CD4-positive, CD25-positive, alpha-beta regulatory T cell (primary cell): ENCODE results near the gene IGSF9B. TPM values are rescaled to one million over a fixed set of nuclear protein-coding genes. Genes with fewer than 3 reads are reported as not detected.
A peak's percentile ranks its signal among the peaks of the same experiment; 100 is the strongest.

Experiments
- ATAC-seq, 2 donors: fragments of 150-1000 bp; cut with Tn5 transposase; one replicate each; pipeline ENCODE4 v1.10.0; 2021; ENCODE audit warnings: low read depth in 2 of 2, moderate number of reproducible peaks in 2 of 2, moderate library complexity in 1 of 2
- DNase-seq, 3 donors: peaks; one replicate each; pipeline versions ENCODE4 v3.0.0 to v3.0.0-alpha.2; 2012 to 2022; ENCODE audit warnings: mixed read lengths in 1 of 3
- H3K27ac ChIP-seq: one replicate; pipeline ENCODE4 v1.7.0; 2013; ENCODE audit warnings: mild to moderate bottlenecking, low read length; ENCODE audit not compliant: insufficient read depth, poor library complexity, severe bottlenecking
- H3K27me3 ChIP-seq: one replicate; pipeline ENCODE4 v1.7.0; 2013; ENCODE audit warnings: low read length; ENCODE audit not compliant: control insufficient read depth, insufficient read depth
- H3K36me3 ChIP-seq: one replicate; pipeline ENCODE4 v1.7.0; 2013; ENCODE audit warnings: mild to moderate bottlenecking, low read length, moderate library complexity; ENCODE audit not compliant: control insufficient read depth, insufficient read depth
- H3K4me1 ChIP-seq: 2 replicates; pipeline ENCODE4 v1.7.0; 2013; ENCODE audit warnings: mild to moderate bottlenecking, low read length; ENCODE audit not compliant: insufficient read depth, control insufficient read depth, poor library complexity, severe bottlenecking
- H3K4me3 ChIP-seq: one replicate; pipeline ENCODE4 v1.7.0; 2013; ENCODE audit warnings: low read depth, mild to moderate bottlenecking, low read length, moderate library complexity
- H3K9me3 ChIP-seq, 2 experiments: 1 replicate in 1 of 2; 2 replicates in 1 of 2; pipeline ENCODE4 v1.7.0; 2013; ENCODE audit warnings: low read length in 2 of 2, mild to moderate bottlenecking in 1 of 2, moderate library complexity in 1 of 2; ENCODE audit not compliant: control insufficient read depth in 2 of 2
- H3K27ac Mint-ChIP-seq, 3 donors: one replicate each; pipeline ENCODE4 v1.8.0; 2020 to 2022; ENCODE audit warnings: mild to moderate bottlenecking in 3 of 3, mixed read lengths in 3 of 3, moderate library complexity in 2 of 3
- H3K27me3 Mint-ChIP-seq: one replicate; pipeline ENCODE4 v1.8.0; 2022; ENCODE audit warnings: mild to moderate bottlenecking, mixed read lengths
- H3K36me3 Mint-ChIP-seq: one replicate; pipeline ENCODE4 v1.8.0; 2020; ENCODE audit warnings: mixed read lengths
- H3K4me1 Mint-ChIP-seq, 4 donors: one replicate each; pipeline ENCODE4 v1.8.0; 2020 to 2022; ENCODE audit warnings: mixed read lengths in 4 of 4, mild to moderate bottlenecking in 1 of 4
- H3K4me3 Mint-ChIP-seq, 4 donors: one replicate each; pipeline ENCODE4 v1.8.0; 2020 to 2022; ENCODE audit warnings: mild to moderate bottlenecking in 4 of 4, mixed read lengths in 4 of 4, moderate library complexity in 3 of 4
- H3K9me3 Mint-ChIP-seq, 7 donors: one replicate each; pipeline ENCODE4 v1.8.0; 2020 to 2022; ENCODE audit warnings: mixed read lengths in 7 of 7, mild to moderate bottlenecking in 3 of 7, moderate library complexity in 2 of 7
- polyA plus RNA-seq, 4 donors: library from polyadenylated mRNA; unstranded; fragments of 300-500 nt; fragmentation: Illumina TruSeq; gene quantifications; one replicate each; pipeline ENCODE4 v1.2.3, GENCODE V29; 2021
- total RNA-seq: library from RNA; stranded (reverse); gene quantifications from one replicate; pipeline ENCODE4 v1.2.3, GENCODE V29; 2022

The IGSF9B gene
- total and polyA plus RNA-seq, 5 donors from 2014 or later = 0.65 to 40.0 (median 1.3) TPM

GRCh38 chr11:133961890-133962289, 5.1 kb upstream of the IGSF9B start:
- ATAC-seq = no peak
- Mint-ChIP-seq H3K4me3 (no peak overlapping the region), H3K4me1 (peaks cover 0 to 12% (median 7%) of the 10 kb centered on the region in 4 donors)

GRCh38 chr11:133957900-133958299, 1.1 kb upstream of the IGSF9B start:
- peaks cover 8 to 33% (median 20%) of the 10 kb centered on the region in 4 donors for H3K4me1 Mint-ChIP-seq
- Histone ChIP-seq H3K36me3 (no peaks in the 10 kb centered on the region), H3K4me1 (peaks cover 22% of the 10 kb centered on the region), H3K27me3 (peaks cover 26% of the 10 kb centered on the region), H3K4me3 (peak overlapping the region; percentile 82), H3K9me3 (no peaks in the 10 kb centered on the region), H3K27ac (no peak overlapping the region)
- H3K27me3 Mint-ChIP-seq = peaks cover 64% of the 10 kb centered on the region
- DNase-seq (peak in 1 of 3 donors; percentile 8), ATAC-seq (no peak)
- H3K4me3 Mint-ChIP-seq = peak overlapping the region; percentile 91 to 98 (median 94)
- H3K9me3 Mint-ChIP-seq = peaks cover 0 to 3% (median 0%) of the 10 kb centered on the region in 7 donors
- no peaks in the 10 kb centered on the region for H3K36me3 Mint-ChIP-seq
- H3K27ac Mint-ChIP-seq = peak overlapping the region in 2 of 3 donors; percentile 83 to 91

More at GRCh38 chr11:133961890-133962289, 5.1 kb upstream of the IGSF9B start:
- no peak overlapping the region for H3K27ac ChIP-seq
- no peaks in the 10 kb centered on the region for H3K9me3 ChIP-seq
- no peak for DNase-seq
- peaks cover 9% of the 10 kb centered on the region for H3K4me1 ChIP-seq
- peaks cover 0 to 4% (median 0%) of the 10 kb centered on the region in 7 donors for H3K9me3 Mint-ChIP-seq
- H3K27ac Mint-ChIP-seq = no peak overlapping the region
- no peaks in the 10 kb centered on the region for H3K36me3 ChIP-seq
- H3K27me3 Mint-ChIP-seq = peaks cover 48% of the 10 kb centered on the region
- peaks cover 12% of the 10 kb centered on the region for H3K27me3 ChIP-seq
- no peak overlapping the region for H3K4me3 ChIP-seq
- no peaks in the 10 kb centered on the region for H3K36me3 Mint-ChIP-seq

GRCh38 chr11:133955945-133956421, 785 bp downstream of the IGSF9B start:
- Mint-ChIP-seq H3K27me3 (peaks cover 62% of the 10 kb centered on the region), H3K9me3 (peaks cover 0 to 3% (median 0%) of the 10 kb centered on the region in 7 donors), H3K36me3 (no peaks in the 10 kb centered on the region), H3K4me1 (peaks cover 8 to 39% (median 22%) of the 10 kb centered on the region in 4 donors), H3K27ac (no peak overlapping the region), H3K4me3 (peak overlapping the region in 1 of 4 donors; percentile 90)
- Histone ChIP-seq H3K4me3 (no peak overlapping the region), H3K4me1 (peaks cover 22% of the 10 kb centered on the region), H3K27me3 (peaks cover 26% of the 10 kb centered on the region), H3K27ac (no peak overlapping the region), H3K36me3 (no peaks in the 10 kb centered on the region), H3K9me3 (no peaks in the 10 kb centered on the region)
- ATAC-seq (no peak), DNase-seq (peak in 2 of 3 donors; percentile 6 to 18)

- H3K27me3 ChIP-seq = peaks cover 26% of the 10 kb centered on the region
- H3K4me3 ChIP-seq = peak overlapping the region; percentile 32
- Mint-ChIP-seq H3K27ac (peak overlapping the region; percentile 5 to 46 (median 40)), H3K36me3 (no peaks in the 10 kb centered on the region), H3K27me3 (peaks cover 57% of the 10 kb centered on the region), H3K4me1 (peaks cover 8 to 39% (median 22%) of the 10 kb centered on the region in 4 donors), H3K4me3 (peak overlapping the region; percentile 84 to 96 (median 90)), H3K9me3 (peaks cover 0 to 3% (median 0%) of the 10 kb centered on the region in 7 donors)
- H3K27ac ChIP-seq = no peak overlapping the region
- peaks cover 22% of the 10 kb centered on the region for H3K4me1 ChIP-seq
- H3K36me3 ChIP-seq = no peaks in the 10 kb centered on the region
- peak; percentile 18 to 46 (median 23) for DNase-seq
- H3K9me3 ChIP-seq = no peaks in the 10 kb centered on the region
- no peak for ATAC-seq
These were observed 1.5 kb downstream of the IGSF9B start for GRCh38 chr11:133955081-133955891.

- Histone ChIP-seq H3K27me3 (peaks cover 23% of the 10 kb centered on the region), H3K36me3 (no peaks in the 10 kb centered on the region), H3K9me3 (no peaks in the 10 kb centered on the region), H3K4me3 (no peak overlapping the region), H3K27ac (no peak overlapping the region), H3K4me1 (peaks cover 22% of the 10 kb centered on the region)
- DNase-seq (no peak), ATAC-seq (no peak)
- Mint-ChIP-seq H3K4me3 (peak overlapping the region in 2 of 4 donors; percentile 89 to 90), H3K27me3 (peaks cover 46% of the 10 kb centered on the region), H3K9me3 (peaks cover 0 to 3% (median 0%) of the 10 kb centered on the region in 7 donors), H3K4me1 (peaks cover 8 to 48% (median 27%) of the 10 kb centered on the region in 4 donors), H3K36me3 (no peaks in the 10 kb centered on the region), H3K27ac (no peak overlapping the region)
These were observed 2.8 kb downstream of the IGSF9B start for GRCh38 chr11:133953999-133954398.

- H3K4me3 Mint-ChIP-seq = peak overlapping the region in 3 of 4 donors; percentile 2 to 90 (median 43)
- H3K4me1 Mint-ChIP-seq = peaks cover 8 to 51% (median 28%) of the 10 kb centered on the region in 4 donors
- no peak overlapping the region for H3K27ac Mint-ChIP-seq
These were observed 3.2 kb downstream of the IGSF9B start for GRCh38 chr11:133953547-133953946.

GRCh38 chr11:133952199-133953190, 4.3 kb downstream of the IGSF9B start:
- H3K9me3 Mint-ChIP-seq = peaks cover 0 to 3% (median 0%) of the 10 kb centered on the region in 7 donors
- no peaks in the 10 kb centered on the region for H3K36me3 ChIP-seq
- peaks cover 17% of the 10 kb centered on the region for H3K27me3 ChIP-seq
- H3K4me1 Mint-ChIP-seq = peaks cover 13 to 58% (median 33%) of the 10 kb centered on the region in 4 donors
- no peak overlapping the region for H3K4me3 ChIP-seq
- no peaks in the 10 kb centered on the region for H3K9me3 ChIP-seq
- H3K27ac Mint-ChIP-seq = peak overlapping the region in 1 of 3 donors; percentile 29
- ATAC-seq = no peak
- H3K27me3 Mint-ChIP-seq = peaks cover 45% of the 10 kb centered on the region
- H3K4me3 Mint-ChIP-seq = peak overlapping the region in 1 of 4 donors; percentile 90
- peaks cover 34% of the 10 kb centered on the region for H3K4me1 ChIP-seq
- H3K27ac ChIP-seq = no peak overlapping the region
- no peaks in the 10 kb centered on the region for H3K36me3 Mint-ChIP-seq
- peak in 1 of 3 donors; percentile 62 for DNase-seq

More at GRCh38 chr11:133953547-133953946, 3.2 kb downstream of the IGSF9B start:
- ATAC-seq = no peak
- no peaks in the 10 kb centered on the region for H3K9me3 ChIP-seq
- no peak for DNase-seq
- peaks cover 23% of the 10 kb centered on the region for H3K27me3 ChIP-seq
- Mint-ChIP-seq H3K27me3 (peaks cover 44% of the 10 kb centered on the region), H3K9me3 (peaks cover 0 to 3% (median 0%) of the 10 kb centered on the region in 7 donors), H3K36me3 (no peaks in the 10 kb centered on the region)
- H3K27ac ChIP-seq = no peak overlapping the region
- no peak overlapping the region for H3K4me3 ChIP-seq
- H3K36me3 ChIP-seq = no peaks in the 10 kb centered on the region
- H3K4me1 ChIP-seq = peaks cover 26% of the 10 kb centered on the region
